SW 1271 (cell line): ENCODE data around the gene CFAP52.
A peak's percentile ranks its signal among the peaks of the same experiment; 100 is the strongest.
"Not testable (repeated sequence)": the region's sequence is repeated elsewhere in the genome, so short reads cannot be mapped to it uniquely, and the experiment has no call there.

ENCODE experiments used
- DNase-seq, 2 experiments: peaks; one replicate each; lab custom pipeline; 2025; lab: John Stamatoyannopoulos, UW

Gene CFAP52

DNA sequence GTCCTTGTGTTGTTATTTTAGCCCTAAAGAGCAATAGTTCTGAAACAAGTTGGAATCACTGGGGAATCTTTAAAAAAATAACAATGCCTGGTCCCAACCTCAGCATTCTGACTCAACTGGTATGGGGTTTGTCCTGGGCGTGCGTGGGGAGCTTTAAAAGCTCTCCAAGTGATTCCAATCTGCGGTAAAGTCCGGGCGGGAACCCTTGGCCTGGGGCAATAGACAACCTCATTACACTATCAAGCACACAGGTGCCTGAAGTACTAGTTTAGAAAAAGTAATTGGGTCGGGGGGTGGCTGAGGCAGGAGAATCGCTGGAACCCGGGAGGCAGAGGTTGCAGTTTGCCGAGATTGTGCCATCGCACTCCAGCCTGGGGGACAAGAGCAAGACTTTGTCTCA lies 5.2 kb upstream of the CFAP52 start:
- no peak for DNase-seq

- peak; percentile 62 to 90 for DNase-seq
These were observed 901 bp upstream of the CFAP52 start, which contains the start of gene STX8 for GRCh38 chr17:9575381-9576101. TSS of gene STX8 (minus strand) at chr17:9575820. CDS start at chr17:9575808, 12 bp downstream.

- no peak for DNase-seq
These were observed 899 bp downstream of the CFAP52 start for GRCh38 chr17:9577373-9577709.

- DNase-seq = no peak
These were observed 11.7 kb downstream of the CFAP52 start for GRCh38 chr17:9587969-9588656.

- no peak for DNase-seq
These were observed 17.6 kb downstream of the CFAP52 start for GRCh38 chr17:9594065-9594464.

DNA sequence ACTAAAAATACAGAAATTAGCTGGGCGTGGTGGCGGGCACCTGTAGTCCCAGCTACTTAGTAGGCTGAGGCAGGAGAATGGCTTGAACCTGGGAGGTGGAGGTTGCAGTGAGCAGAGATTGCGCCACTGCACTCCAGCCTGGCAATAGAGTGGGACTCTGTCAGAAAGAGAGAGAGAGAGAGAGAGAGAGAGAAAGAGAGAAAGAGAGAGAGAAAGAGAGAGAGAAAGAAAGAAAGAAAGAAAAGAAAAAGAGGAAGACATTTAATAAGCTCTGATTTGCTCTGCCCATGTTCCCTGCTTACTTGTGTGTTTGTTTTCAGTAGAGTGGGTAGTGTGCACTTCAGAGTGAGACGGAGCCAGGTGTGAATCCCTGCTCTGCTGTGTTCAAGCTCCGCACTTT lies 21.2 kb downstream of the CFAP52 start:
- not testable (repeated sequence) for DNase-seq

DNA sequence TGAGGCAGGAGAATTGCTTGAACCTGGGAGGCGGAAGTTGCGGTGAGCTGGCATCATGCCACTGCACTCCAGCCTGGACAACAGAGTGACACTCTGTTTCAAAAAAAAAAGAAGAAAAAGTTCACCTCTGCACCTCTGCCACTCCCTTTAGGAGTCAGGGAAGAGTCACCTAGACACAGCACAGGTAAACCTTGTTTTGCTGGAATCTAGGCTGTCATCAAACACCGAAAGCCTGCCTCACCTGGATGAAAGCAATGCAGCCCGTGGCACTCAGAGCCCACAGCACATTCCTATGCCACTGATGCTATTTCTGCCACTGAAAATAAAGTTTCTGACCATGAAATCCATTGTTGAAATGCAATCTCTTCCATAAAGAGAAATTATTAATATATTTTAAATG lies 22.2 kb downstream of the CFAP52 start:
- no peak for DNase-seq

- not testable (repeated sequence) for DNase-seq
These were observed 28.1 kb downstream of the CFAP52 start for GRCh38 chr17:9604583-9604982.

DNA sequence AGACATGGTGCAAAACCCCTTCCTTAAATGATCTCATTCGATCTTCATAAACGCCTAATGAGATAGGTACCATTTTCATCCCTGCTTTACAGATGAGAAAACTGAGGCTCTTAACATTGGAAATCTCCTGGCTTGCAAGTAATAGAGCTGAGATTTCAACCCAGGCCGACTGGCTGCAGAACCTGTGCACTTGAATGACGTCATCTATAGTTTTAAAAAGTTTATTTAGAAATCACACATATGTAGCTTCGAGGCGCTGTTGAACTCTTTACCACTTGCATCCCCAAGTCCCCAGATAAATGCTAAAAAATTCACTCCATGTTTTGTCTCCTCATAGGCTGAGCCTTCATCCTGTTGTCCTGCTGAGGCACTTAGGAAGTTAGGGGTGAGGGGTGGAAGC lies 30.0 kb downstream of the CFAP52 start:
- DNase-seq = no peak

DNA sequence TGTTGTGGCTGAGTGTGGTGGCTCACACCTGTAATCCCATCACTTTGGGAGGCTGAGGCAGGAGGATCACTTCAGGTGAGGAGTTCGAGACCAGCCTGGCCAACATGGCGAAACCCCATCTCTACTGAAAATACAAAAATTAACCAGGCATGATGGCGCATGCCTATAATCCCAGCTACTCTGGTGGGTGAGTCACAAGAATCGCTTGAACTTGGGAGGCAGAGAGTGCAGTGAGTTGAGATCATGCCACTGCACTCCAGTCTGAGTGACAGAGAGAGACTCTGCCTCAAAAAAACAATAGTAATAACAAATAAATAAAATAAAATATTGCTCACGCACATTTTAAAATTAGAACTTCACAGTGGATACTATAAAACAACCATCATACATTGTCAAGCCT lies 30.6 kb downstream of the CFAP52 start:
- DNase-seq = not testable (repeated sequence)

- no peak for DNase-seq
These were observed 35.1 kb downstream of the CFAP52 start for GRCh38 chr17:9611557-9611956.

- DNase-seq = no peak
These were observed 35.6 kb downstream of the CFAP52 start for GRCh38 chr17:9612006-9612405.

GRCh38 chr17:9615486-9615885 lies 39.0 kb downstream of the CFAP52 start:
- DNase-seq = no peak

DNA sequence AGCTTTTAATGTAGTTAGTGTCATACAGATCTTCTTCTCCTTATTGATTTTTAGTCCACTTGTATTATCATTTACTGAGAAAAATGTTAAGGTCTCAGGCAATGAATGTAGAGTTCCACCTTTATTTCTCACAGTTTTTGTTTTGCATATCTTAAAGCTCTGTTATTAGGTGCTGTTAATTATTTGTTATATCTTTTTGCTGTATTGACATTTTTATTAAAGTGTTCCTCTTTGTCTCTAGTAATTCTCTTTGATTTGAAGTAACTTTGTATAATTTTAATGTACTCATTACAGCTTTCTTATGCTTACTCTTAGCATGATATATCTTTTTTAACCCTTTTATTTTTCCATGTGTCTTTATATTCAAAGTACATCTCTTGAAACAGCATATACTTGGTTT lies 46.5 kb downstream of the CFAP52 start:
- no peak for DNase-seq

- DNase-seq = no peak
These were observed 52.1 kb downstream of the CFAP52 start for GRCh38 chr17:9628509-9628908.

- no peak for DNase-seq
These were observed 56.3 kb downstream of the CFAP52 start for GRCh38 chr17:9632741-9633140.

- DNase-seq = no peak
These were observed 58.9 kb downstream of the CFAP52 start for GRCh38 chr17:9635340-9635739.

DNA sequence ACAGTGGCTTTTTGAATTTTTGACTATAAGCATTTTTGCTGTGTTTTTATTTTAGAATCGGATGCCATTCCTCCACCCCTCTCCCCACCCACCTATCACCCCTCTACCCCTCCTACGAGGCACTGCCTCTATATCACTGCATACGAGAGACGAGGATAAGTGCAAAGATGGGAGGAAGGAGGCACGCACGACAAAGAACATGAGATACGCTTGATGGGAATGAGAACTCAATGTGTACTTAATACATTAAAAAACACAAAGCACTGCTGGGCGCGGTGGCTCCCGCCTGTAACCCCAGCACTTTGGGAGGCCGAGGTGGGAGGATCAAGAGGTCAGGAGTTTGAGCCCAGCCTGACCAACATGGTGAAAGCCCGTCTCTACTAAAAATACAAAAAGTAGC lies 60.1 kb downstream of the CFAP52 start:
- no peak for DNase-seq

- DNase-seq = not testable (repeated sequence)
These were observed 63.9 kb downstream of the CFAP52 start for GRCh38 chr17:9640388-9640787.

GRCh38 chr17:9643611-9644010 lies 67.2 kb downstream of the CFAP52 start:
- no peak for DNase-seq

GRCh38 chr17:9644910-9645751 lies 68.7 kb downstream of the CFAP52 start, which contains the start of gene USP43:
TSS of gene USP43 (plus strand) at chr17:9645517. CDS start at chr17:9645633, 116 bp downstream.
- peak in 1 of 2 experiments; percentile 73 for DNase-seq

GRCh38 chr17:9645851-9646545 lies 69.6 kb downstream of the CFAP52 start:
- DNase-seq = peak in 1 of 2 experiments; percentile 21
